SIG-M5 (cell line): ENCODE data around the gene SLC25A48.

ENCODE experiments used
- DNase-seq: peaks from one replicate; lab custom pipeline; 2025; lab: John Stamatoyannopoulos, UW

Gene SLC25A48

DNA sequence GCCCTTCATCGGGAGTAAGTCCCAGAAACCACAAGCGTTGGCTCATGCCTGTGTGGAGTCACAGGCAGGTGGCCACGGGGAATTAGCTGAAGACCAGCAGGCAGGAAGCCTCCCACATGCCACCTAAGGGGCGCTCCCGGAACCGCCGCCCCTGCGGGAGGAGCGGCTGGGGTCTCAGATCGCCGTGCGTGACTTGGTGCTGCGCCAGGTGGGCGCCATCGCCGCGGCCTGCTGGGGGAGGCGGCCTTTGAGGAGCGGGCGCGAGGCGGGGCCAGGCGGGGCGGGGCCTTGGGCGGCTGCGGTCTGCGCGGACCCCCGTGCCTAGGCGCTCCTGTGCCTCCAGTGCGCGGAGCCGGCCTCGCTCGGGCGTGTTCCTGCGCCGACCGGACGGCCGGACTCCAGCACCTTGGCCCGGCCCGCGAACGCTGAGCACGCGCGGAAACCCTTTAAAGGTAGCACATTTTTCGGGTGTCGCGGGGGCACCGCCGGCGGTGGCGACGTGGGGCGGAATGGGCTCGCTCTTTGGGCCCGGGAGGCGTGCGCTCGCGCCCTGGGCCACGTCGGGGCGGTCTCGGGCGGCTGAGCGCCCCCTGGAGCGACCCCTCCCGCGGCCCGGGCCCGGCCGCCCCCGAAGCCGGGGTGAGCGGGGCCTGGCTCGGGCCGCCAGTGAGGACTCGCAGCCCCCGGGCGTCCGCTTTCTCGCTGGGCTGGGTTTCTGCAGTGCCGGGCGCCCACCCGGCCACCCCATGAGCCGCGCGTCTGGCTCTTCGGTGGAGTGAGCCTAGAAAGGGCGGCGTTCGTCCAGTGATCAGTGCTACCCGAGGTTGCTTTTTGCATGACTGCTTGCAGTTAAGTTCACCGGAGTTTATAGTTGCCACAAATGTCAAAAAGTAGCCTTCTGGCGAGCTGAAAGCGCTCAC, 95.8 kb downstream of the SLC25A48 start:
- DNase-seq = no peak

DNA sequence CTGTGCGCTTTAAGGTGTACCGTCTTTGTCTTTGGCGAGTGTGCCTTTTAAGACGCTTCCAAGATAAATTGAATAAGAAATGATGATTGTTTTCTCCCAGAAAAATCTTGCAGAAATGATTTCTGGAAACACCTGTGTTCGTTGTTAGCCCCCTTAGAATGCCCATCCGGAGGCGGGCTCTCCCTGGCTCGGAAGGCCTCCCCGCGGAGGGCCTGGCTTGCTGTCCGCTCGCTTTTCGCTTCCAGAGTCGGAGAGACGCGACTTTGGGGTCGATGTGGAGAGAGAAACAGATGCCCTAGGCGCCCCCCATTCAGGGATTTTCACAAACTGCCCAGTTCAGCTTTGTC, 96.5 kb downstream of the SLC25A48 start:
- no peak for DNase-seq

DNA sequence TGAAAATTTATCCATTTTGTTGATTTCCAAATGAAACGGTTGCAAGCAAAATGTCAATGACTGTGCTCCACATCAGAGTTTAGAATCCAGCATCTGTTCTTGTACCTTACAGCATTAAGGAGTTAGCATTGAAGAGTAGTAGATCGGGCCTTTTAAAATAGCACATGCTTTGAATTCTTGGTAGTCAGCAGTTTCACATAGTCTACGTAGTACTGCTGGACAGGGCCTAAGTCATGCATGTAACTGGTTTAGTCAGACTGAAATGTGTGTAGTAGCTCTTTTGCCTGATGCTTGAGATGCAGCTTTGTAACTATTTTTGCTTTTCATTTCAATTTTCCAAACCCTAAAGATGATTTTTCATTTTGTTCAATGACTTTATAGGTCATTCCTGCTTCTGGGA, 100.5 kb downstream of the SLC25A48 start:
- no peak for DNase-seq

DNA sequence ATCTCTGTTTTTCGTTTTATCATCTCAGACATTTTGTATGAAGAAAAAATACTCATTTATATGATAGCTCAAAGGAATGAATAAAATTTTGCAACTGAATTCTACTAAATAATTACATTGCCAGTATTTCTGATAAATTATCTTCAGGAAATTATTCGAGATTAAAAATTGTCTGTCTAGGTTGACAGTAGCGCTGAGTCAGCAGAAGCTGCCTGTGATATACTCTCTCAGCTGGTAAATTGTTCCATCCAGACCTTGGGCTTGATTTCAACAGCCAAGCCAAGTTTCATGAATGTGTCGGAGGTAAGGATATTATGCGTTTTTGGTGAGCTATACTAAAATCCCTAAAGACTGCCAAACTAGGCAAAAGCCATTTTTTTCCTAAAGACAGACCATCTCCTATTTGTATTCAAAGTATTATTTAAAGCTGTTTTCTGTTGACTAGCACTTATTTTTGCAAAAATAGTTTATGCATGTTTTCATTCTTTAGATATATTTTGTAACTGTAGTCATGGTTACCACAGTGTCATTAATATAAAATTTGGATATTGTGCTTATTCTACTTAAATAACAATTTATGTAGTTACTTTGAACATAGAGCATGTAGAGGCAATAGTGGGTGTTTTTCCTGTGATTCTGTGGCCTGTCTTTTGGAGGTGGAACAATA, 102.9 kb downstream of the SLC25A48 start:
- no peak for DNase-seq
